Neutrophil (primary cell): ENCODE measurements around the gene DEPP1.

ENCODE experiments used
- H3K27ac ChIP-seq: fragments of 200-600 bp; sonication (generic); 2 replicates; pipeline ENCODE4 v1.5.1; 2016; ENCODE audit warnings: mild to moderate bottlenecking, moderate library complexity
- H3K27me3 ChIP-seq: fragments of 200-600 bp; sonication (generic); 2 replicates; pipeline ENCODE4 v1.6.0; 2016; ENCODE audit warnings: mild to moderate bottlenecking
- H3K36me3 ChIP-seq: fragments of 200-600 bp; sonication (generic); 2 replicates; pipeline ENCODE4 v1.5.1; 2017
- H3K4me1 ChIP-seq, 2 experiments: fragments of 200-600 bp in 1 of 2; sonication (generic) in 1 of 2; 1 replicate in 1 of 2; 2 replicates in 1 of 2; pipeline versions ENCODE4 v1.5.1 to v1.6.1; 2013 to 2016; ENCODE audit warnings: low read depth in 1 of 2, low read length in 1 of 2, mild to moderate bottlenecking in 1 of 2, moderate library complexity in 1 of 2; ENCODE audit not compliant: control insufficient read depth in 1 of 2, insufficient read depth in 1 of 2
- H3K4me3 ChIP-seq, 2 experiments: fragments of 200-600 bp in 1 of 2; sonication (generic) in 1 of 2; 1 replicate in 1 of 2; 2 replicates in 1 of 2; pipeline ENCODE4 v1.5.1; 2013 to 2016; ENCODE audit warnings: low read depth in 1 of 2, low read length in 1 of 2, mild to moderate bottlenecking in 1 of 2, moderate library complexity in 1 of 2
- H3K9me3 ChIP-seq: fragments of 200-600 bp; sonication (generic); 2 replicates; pipeline ENCODE4 v1.5.1; 2016
- TF ChIP-seq, protein P1 (sequence below): fragments of 200-600 bp; sonication (generic); IDR thresholded peaks from 2 replicates; pipeline ENCODE4 v1.5.1; 2016; ENCODE audit warnings: antibody characterized with exemption

Gene DEPP1

DNA sequence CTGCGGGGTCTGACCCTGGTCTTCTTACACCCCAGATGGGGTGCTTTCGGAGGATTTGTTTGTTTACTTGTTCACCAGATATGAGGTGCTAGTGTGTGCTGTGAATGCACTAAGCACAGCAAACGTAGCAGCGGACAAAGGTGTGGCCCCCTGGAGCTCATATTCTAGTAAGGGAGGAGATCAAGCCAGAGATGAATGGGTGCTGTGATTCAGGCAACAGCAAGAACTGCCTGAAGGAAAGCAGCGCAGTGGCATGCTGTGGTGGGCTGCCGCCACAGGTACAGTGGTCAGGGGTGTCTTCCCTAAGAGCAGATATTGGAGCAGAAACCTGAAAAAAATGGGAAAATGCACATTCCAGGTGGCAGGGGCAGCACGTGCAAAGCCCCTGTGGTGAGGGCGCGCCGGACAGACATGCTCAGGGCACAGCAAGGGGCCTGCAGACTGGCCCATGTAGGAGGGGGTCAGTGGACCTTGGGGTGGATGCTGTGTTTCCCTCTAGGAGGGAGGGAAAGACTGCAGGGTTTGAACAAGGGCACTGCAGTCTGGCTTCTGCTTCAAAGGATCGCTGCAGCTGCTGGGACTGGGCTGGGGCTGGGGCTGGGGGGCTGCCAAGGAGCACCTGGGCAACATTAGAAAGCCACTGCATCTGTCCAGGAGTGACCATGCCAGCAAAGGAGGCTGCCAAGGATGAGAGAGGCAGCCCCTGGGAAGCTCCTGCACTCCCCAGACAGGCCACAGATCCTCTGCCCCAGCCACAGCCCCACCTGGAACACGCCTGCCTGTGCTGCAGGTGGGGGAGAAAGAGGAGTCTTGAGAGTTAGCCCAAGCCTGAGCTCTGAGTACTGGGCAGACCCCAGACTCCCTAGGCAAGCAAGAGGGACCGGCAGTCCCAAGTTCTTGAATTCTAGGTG, 927 bp upstream of the DEPP1 start:
- Histone ChIP-seq H3K9me3 (no peaks in the 10 kb centered on the region), H3K27ac (no peak overlapping the region), H3K4me3 (no peak overlapping the region), H3K36me3 (peaks cover 9% of the 10 kb centered on the region), H3K27me3 (no peaks in the 10 kb centered on the region), H3K4me1 (peaks cover 7% of the 10 kb centered on the region in 2 experiments)
- TF ChIP-seq, protein P1, sequence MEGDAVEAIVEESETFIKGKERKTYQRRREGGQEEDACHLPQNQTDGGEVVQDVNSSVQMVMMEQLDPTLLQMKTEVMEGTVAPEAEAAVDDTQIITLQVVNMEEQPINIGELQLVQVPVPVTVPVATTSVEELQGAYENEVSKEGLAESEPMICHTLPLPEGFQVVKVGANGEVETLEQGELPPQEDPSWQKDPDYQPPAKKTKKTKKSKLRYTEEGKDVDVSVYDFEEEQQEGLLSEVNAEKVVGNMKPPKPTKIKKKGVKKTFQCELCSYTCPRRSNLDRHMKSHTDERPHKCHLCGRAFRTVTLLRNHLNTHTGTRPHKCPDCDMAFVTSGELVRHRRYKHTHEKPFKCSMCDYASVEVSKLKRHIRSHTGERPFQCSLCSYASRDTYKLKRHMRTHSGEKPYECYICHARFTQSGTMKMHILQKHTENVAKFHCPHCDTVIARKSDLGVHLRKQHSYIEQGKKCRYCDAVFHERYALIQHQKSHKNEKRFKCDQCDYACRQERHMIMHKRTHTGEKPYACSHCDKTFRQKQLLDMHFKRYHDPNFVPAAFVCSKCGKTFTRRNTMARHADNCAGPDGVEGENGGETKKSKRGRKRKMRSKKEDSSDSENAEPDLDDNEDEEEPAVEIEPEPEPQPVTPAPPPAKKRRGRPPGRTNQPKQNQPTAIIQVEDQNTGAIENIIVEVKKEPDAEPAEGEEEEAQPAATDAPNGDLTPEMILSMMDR: no peak

DNA sequence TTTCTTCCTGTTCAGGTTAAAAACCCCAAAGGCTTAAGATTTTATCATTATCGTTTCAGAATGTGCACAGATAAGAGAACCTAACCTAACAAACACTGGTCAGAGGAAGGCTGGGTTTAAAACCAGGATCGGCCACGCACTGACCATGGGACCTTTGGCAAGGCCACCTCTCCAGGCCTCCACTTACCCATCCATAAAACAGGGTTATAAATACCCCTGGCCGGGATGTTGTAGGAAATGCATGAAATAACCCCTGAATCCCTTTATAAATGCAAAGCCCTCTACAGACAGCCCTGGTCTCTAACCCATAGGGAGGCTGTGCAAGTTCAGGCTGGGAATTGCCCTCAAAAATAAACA, 418 bp downstream of the DEPP1 start:
- TF ChIP-seq, protein P1: no peak
- Histone ChIP-seq H3K36me3 (peaks cover 6% of the 10 kb centered on the region), H3K27ac (no peak overlapping the region), H3K4me1 (peaks cover 18 to 19% of the 10 kb centered on the region in 2 experiments), H3K4me3 (no peak overlapping the region), H3K27me3 (no peaks in the 10 kb centered on the region), H3K9me3 (no peaks in the 10 kb centered on the region)

DNA sequence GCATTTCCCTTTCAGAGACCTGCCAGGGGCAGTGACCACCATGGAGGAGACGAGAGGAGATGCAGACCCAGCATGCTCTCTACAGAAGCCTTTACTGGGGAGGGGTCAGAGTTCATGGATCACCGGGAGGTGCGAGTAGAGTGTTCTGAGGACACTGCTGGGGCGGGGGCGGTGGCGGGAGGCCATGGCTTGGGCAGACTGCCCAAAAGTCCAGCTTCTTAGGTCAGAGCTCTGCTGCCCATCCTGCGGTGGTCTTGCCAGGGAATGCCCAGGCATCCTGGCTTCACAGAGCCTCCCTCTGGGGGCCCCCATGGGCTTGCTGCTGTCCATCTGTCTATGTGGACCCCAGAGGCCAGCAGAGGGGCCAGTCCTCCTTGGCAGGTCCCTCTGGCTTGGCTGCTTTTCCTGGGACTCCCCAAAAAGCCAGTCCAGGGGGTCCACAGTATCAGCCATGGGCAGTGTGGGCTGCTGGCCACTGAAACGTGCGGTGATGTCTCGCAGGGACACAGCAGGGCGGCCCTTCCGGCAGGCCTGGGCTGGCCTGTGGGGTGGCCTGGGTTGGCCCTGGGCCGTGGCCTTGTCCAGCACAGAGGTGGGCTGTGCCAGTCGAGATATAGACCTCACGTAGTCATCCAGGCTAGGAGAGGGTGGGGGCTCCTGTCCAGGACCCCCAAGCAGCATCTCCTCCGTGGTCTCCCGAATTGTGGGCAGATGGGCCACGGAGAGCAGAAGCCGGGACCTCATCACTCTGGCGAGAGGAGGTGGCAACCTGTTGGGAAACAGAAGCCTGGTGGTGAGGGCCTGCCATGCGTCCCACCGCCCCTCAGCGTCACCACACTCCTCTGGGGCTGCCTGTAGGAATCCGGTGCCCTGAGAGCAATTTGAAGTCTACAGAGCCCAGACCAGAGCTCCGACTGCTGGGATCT, 1.1 kb downstream of the DEPP1 start:
- Histone ChIP-seq H3K27ac (no peak overlapping the region), H3K4me3 (no peak overlapping the region), H3K36me3 (peaks cover 4% of the 10 kb centered on the region), H3K9me3 (no peaks in the 10 kb centered on the region), H3K4me1 (peaks cover 18 to 19% of the 10 kb centered on the region in 2 experiments), H3K27me3 (no peaks in the 10 kb centered on the region)
- TF ChIP-seq, protein P1: no peak

DNA sequence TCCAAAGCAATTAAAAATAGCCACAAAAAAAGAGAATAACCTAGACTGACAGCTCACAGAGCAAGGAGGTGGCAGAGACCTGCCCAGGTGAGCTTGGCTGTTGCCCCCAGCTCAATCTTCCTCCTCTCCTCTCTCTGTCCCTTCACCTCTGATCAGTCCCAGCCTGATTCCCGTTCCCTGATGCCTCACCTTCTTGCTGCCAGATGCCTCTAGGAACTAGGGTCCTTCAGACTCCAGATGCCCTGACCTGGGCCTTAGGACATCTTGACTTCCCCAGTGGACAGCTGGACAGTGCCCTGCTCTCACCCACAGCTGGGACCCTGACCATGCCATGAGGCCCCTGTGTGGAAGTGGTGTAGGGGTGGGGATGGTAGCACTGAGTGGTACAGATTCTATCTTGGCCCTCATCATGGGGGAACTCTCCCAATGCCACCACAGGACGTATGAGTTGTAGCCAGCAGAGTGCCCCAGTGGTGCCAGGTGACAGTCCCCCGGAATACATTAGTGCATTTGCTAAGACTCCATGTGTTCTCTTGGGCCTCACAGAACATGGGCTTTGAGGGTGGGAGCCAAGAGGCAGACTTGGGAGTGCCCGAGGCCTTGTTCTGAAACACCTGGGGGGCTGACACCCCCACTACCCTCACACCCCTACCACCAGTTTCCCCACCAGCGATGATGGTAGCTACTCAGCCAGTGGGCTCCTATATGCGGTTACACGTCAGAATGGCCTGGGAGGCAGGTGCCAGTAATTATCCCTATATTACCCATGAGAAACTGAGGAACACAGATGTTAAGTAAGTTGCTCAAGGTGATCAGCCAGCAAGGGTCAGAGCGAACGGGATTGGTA, 2.0 kb downstream of the DEPP1 start:
- peaks cover 18 to 21% of the 10 kb centered on the region in 2 experiments for H3K4me1 ChIP-seq
- H3K4me3 ChIP-seq: no peak overlapping the region
- H3K9me3 ChIP-seq: no peaks in the 10 kb centered on the region
- no peaks in the 10 kb centered on the region for H3K27me3 ChIP-seq
- H3K27ac ChIP-seq: no peak overlapping the region
- H3K36me3 ChIP-seq: no peaks in the 10 kb centered on the region
- TF ChIP-seq, protein P1: no peak
